Glutamatergic neuron (in vitro differentiated cells): ENCODE data around the gene STXBP1. TPM values are rescaled to one million over a fixed set of nuclear protein-coding genes. Genes with fewer than 3 reads are reported as not detected.

Experiments used
- DNase-seq: peaks from one replicate; pipeline ENCODE4 v3.0.0; 2022
- H3K27ac Mint-ChIP-seq: one replicate; pipeline ENCODE4 v1.8.0; 2020; ENCODE audit warnings: mild to moderate bottlenecking, mixed read lengths, inconsistent platforms; ENCODE audit not compliant: unreplicated experiment
- H3K27me3 Mint-ChIP-seq: one replicate; pipeline ENCODE4 v1.8.0; 2020; ENCODE audit warnings: mild to moderate bottlenecking, moderate library complexity, mixed read lengths, inconsistent platforms; ENCODE audit not compliant: unreplicated experiment
- H3K36me3 Mint-ChIP-seq: one replicate; pipeline ENCODE4 v1.8.0; 2020; ENCODE audit warnings: mild to moderate bottlenecking, mixed read lengths, inconsistent platforms; ENCODE audit not compliant: unreplicated experiment
- H3K4me1 Mint-ChIP-seq: one replicate; pipeline ENCODE4 v1.8.0; 2020; ENCODE audit warnings: mild to moderate bottlenecking, low read depth, mixed read lengths, inconsistent platforms; ENCODE audit not compliant: unreplicated experiment
- H3K4me3 Mint-ChIP-seq: one replicate; pipeline ENCODE4 v1.8.0; 2020; ENCODE audit warnings: mild to moderate bottlenecking, mixed read lengths, inconsistent platforms; ENCODE audit not compliant: unreplicated experiment
- H3K9me3 Mint-ChIP-seq: one replicate; pipeline ENCODE4 v1.8.0; 2020; ENCODE audit warnings: mild to moderate bottlenecking, moderate library complexity, mixed read lengths, inconsistent platforms; ENCODE audit not compliant: unreplicated experiment
- total RNA-seq: library from RNA; stranded (reverse); fragmentation: NEBNext Ultra II Directional; extraction: Animal tissue kit (Norgen Biotek cat#: 25700); gene quantifications from one replicate; pipeline ENCODE4 v1.2.1, GENCODE V29; 2021; ENCODE audit not compliant: unreplicated experiment
- TF ChIP-seq, protein P1 (sequence below): fragments of 200-600 bp; sonication (generic); IDR thresholded peaks from one replicate; pipeline ENCODE4 v1.5.0; 2021; ENCODE audit not compliant: partially characterized antibody, unreplicated experiment

Gene STXBP1
- total RNA-seq, 1 donor from 2014 or later, result 402 TPM

DNA sequence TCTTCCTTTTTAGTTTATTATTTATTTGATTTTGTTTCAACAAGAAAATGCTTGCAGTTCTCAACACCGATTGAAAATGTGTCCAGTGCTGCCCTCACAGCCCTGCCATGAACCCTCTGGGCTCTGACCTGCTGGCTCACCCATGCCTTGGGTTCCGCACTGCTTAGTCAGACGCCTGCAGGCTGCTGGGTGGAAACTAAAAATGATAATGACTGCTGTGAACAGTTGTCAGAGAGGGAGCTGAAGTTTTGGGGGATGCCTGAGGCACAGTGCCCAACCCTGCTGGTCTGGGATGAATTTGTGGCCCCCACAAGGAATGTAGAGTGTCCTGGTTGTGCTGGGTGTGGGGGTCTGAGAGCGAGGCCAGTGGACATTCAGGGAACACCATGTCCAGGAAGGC lies 72.5 kb downstream of the STXBP1 start:
- H3K27me3 Mint-ChIP-seq, result peaks cover 4% of the 10 kb centered on the region
- H3K4me3 Mint-ChIP-seq, result no peak overlapping the region
- peaks cover 7% of the 10 kb centered on the region for H3K9me3 Mint-ChIP-seq
- no peak for DNase-seq
- H3K36me3 Mint-ChIP-seq, result peaks cover 5% of the 10 kb centered on the region
- no peaks in the 10 kb centered on the region for H3K4me1 Mint-ChIP-seq
- H3K27ac Mint-ChIP-seq, result no peak overlapping the region
- TF ChIP-seq, protein P1, sequence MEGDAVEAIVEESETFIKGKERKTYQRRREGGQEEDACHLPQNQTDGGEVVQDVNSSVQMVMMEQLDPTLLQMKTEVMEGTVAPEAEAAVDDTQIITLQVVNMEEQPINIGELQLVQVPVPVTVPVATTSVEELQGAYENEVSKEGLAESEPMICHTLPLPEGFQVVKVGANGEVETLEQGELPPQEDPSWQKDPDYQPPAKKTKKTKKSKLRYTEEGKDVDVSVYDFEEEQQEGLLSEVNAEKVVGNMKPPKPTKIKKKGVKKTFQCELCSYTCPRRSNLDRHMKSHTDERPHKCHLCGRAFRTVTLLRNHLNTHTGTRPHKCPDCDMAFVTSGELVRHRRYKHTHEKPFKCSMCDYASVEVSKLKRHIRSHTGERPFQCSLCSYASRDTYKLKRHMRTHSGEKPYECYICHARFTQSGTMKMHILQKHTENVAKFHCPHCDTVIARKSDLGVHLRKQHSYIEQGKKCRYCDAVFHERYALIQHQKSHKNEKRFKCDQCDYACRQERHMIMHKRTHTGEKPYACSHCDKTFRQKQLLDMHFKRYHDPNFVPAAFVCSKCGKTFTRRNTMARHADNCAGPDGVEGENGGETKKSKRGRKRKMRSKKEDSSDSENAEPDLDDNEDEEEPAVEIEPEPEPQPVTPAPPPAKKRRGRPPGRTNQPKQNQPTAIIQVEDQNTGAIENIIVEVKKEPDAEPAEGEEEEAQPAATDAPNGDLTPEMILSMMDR, result no peak

DNA sequence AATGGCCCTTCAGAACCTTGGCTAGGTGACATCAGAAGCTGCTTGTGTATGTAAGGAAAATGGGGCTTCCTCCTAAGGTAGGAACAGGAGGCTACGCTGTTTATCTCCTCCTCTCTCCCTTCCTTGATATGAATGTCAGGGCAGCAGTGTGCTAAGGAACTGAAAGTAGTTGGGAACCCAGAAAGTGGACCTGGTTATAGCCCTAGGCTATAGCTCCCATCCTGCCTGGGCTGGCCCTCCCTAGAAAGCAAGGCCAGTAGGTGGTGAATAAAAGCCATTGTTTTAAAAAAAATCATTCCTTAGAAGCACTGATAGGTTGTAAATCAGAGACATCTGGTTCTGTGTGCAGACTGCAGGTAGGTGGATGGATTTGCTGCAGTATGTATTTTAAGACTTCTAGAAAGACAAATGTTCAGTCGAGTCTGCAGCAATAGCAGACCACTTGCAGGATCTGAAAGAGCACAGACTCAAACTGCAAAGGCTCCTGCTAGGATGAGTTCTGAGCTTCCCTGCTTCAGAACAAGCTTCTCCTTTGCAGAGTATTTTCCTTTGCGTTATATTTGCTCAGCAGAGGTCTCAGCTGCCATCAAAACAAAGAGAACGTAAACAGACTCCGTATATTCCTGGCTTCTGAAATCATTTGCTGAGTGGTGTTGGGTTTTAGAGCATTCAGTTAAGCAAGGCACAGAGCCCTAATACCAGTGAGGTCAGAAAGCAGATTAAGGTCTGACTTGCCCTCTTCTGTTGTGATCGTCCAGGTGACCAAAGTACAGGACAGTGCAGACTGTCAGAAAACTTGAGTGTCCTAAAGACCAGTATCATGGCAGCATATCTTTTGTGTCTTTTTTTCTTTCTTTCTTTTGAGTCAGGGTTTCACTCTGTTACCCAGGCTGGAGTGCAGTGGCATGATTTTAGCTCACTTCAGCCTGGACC lies 74.7 kb downstream of the STXBP1 start:
- DNase-seq, result no peak
- Mint-ChIP-seq H3K4me1 (no peaks in the 10 kb centered on the region), H3K27ac (no peak overlapping the region), H3K4me3 (no peak overlapping the region), H3K27me3 (peaks cover 7% of the 10 kb centered on the region), H3K9me3 (peaks cover 8% of the 10 kb centered on the region), H3K36me3 (peaks cover 10% of the 10 kb centered on the region)
- TF ChIP-seq, protein P1, result no peak

DNA sequence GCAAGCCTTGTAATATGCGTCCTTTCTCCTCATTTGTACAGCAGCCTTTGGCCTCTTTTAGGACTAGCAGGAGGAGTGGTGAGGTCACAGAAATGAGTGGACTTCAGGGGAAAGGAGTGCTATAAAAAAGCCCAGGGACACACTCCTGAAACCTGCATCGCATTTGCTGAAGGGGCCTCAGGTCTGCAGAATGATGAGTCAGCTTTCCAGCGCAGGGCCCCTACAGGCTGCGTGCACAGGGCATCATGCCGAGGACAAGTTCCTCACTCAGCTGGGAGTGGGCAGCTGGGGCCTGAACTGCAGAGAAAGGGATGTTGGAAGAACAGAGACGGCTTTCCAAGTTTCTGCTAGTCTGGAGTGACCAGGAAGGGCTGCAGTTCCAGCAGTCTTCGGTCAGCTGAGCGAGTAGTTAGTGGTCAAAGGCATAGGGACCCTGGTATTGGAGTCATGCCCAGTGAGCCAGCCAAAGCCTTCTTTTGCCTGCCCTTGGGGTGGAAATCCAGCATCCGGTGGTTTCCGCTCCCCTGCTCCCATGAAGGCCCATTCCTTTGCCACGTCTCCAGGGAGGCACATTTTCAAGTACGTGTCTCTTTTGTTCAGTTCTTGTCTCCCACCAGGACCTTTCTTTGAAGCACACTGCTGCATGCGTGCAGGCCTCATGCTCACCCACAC lies 77.4 kb downstream of the STXBP1 start:
- Mint-ChIP-seq H3K27ac (no peak overlapping the region), H3K4me3 (no peak overlapping the region), H3K9me3 (peaks cover 17% of the 10 kb centered on the region), H3K4me1 (no peaks in the 10 kb centered on the region), H3K36me3 (peaks cover 16% of the 10 kb centered on the region), H3K27me3 (peaks cover 17% of the 10 kb centered on the region)
- DNase-seq, result no peak
- TF ChIP-seq, protein P1, result no peak

DNA sequence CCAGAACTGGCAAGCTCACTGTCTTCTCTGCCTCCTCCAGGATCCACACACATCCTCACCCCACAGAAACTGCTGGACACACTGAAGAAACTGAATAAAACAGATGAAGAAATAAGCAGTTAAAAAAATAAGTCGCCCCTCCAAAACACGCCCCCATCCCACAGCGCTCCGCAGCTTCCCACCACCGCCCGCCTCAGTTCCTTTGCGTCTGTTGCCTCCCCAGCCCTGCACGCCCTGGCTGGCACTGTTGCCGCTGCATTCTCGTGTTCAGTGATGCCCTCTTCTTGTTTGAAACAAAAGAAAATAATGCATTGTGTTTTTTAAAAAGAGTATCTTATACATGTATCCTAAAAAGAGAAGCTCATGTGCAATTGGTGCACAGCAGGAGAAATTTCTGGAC lies 78.7 kb downstream of the STXBP1 start:
- Mint-ChIP-seq H3K27ac (no peak overlapping the region), H3K36me3 (peaks cover 16% of the 10 kb centered on the region), H3K27me3 (peaks cover 17% of the 10 kb centered on the region), H3K4me1 (peaks cover 4% of the 10 kb centered on the region), H3K9me3 (peaks cover 18% of the 10 kb centered on the region), H3K4me3 (no peak overlapping the region)
- no peak for DNase-seq
- TF ChIP-seq, protein P1, result no peak

DNA sequence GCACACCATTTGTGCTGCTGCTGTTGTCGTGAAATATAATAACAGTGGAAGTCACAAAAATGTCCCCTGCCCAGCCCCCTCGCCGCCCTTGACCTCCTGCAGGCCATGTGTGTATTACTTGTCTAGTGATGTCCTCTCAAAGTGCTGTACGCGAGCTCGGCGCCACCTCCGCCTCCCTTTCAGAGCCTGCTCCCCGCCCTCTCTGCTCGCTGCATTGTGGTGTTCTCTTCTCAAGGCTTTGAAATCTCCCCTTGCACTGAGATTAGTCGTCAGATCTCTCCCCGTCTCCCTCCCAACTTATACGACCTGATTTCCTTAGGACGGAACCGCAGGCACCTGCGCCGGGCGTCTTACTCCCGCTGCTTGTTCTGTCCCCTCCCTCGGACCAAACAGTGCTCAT lies 80.0 kb downstream of the STXBP1 start:
- H3K36me3 Mint-ChIP-seq, result peaks cover 16% of the 10 kb centered on the region
- peaks cover 18% of the 10 kb centered on the region for H3K9me3 Mint-ChIP-seq
- no peak for DNase-seq
- TF ChIP-seq, protein P1, result no peak
- H3K4me3 Mint-ChIP-seq, result no peak overlapping the region
- H3K27me3 Mint-ChIP-seq, result peaks cover 15% of the 10 kb centered on the region
- H3K27ac Mint-ChIP-seq, result no peak overlapping the region
- H3K4me1 Mint-ChIP-seq, result peaks cover 4% of the 10 kb centered on the region
